Peyer's patch (tissue), 4 donors: Measurements from ENCODE around the gene USH2A. TPM values are rescaled to one million over a fixed set of nuclear protein-coding genes. Genes with fewer than 3 reads are reported as not detected.
A peak's percentile ranks its signal among the peaks of the same experiment; 100 is the strongest.

Experiments used
- DNase-seq, 3 donors: peaks; one replicate each; pipeline ENCODE4 v3.0.0-alpha.2; 2017 to 2019
- H3K27ac ChIP-seq, 4 donors: fragments of 200-600 bp; sonication (generic); one replicate each; pipeline ENCODE4 v1.5.1; 2016 to 2019
- H3K27me3 ChIP-seq, 2 donors: fragments of 200-600 bp; sonication (generic); one replicate each; pipeline ENCODE4 v1.5.1; 2019
- H3K36me3 ChIP-seq, 3 donors: fragments of 200-600 bp; sonication (generic); one replicate each; pipeline ENCODE4 v1.5.1; 2016 to 2019
- H3K4me1 ChIP-seq, 4 donors: fragments of 200-600 bp; sonication (generic); one replicate each; pipeline ENCODE4 v1.5.1; 2016 to 2019
- H3K4me3 ChIP-seq, 4 donors: fragments of 200-600 bp; sonication (generic); 1 replicate in 3 of 4; 2 replicates in 1 of 4; pipeline ENCODE4 v1.5.1; 2016 to 2019; ENCODE audit warnings: mild to moderate bottlenecking in 1 of 4
- H3K9me3 ChIP-seq, 4 donors: fragments of 200-600 bp; sonication (generic); one replicate each; pipeline ENCODE4 v1.5.1; 2016 to 2019; ENCODE audit warnings: mild to moderate bottlenecking in 1 of 4
- CTCF ChIP-seq, 6 experiments: fragments of 450-650 bp in 4 of 6; fragments of 200-600 bp in 2 of 6; sonication (generic) in 1 of 6; IDR thresholded peaks; one replicate each; pipeline ENCODE4 v1.5.1; 2017 to 2019; ENCODE audit warnings: antibody characterized with exemption in 6 of 6, mild to moderate bottlenecking in 3 of 6, moderate library complexity in 1 of 6
- POLR2A ChIP-seq, 2 donors: fragments of 450-650 bp; IDR thresholded peaks; one replicate each; pipeline ENCODE4 v1.5.1; 2017; ENCODE audit warnings: antibody characterized with exemption in 2 of 2, mild to moderate bottlenecking in 2 of 2, moderate library complexity in 2 of 2
- total RNA-seq, 4 donors: library from RNA; depleted of rRNA; stranded (reverse); fragments of >200 nt; gene quantifications; one replicate each; pipeline ENCODE4 v1.1.0, GENCODE V29; 2016

Gene USH2A
- total RNA-seq, 4 donors from 2014 or later = not detected

GRCh38 chr1:215719552-215719951 lies 703.7 kb downstream of the USH2A start:
- Histone ChIP-seq H3K27ac (no peak overlapping the region), H3K9me3 (no peaks in the 10 kb centered on the region), H3K4me3 (no peak overlapping the region), H3K4me1 (no peaks in the 10 kb centered on the region), H3K27me3 (no peaks in the 10 kb centered on the region), H3K36me3 (no peaks in the 10 kb centered on the region)
- no peak for DNase-seq
- no peak for TF ChIP-seq CTCF (IDR thresholded peaks at IDR 0.05)
- TF ChIP-seq POLR2A (IDR thresholded peaks at IDR 0.05) = no peak

DNA sequence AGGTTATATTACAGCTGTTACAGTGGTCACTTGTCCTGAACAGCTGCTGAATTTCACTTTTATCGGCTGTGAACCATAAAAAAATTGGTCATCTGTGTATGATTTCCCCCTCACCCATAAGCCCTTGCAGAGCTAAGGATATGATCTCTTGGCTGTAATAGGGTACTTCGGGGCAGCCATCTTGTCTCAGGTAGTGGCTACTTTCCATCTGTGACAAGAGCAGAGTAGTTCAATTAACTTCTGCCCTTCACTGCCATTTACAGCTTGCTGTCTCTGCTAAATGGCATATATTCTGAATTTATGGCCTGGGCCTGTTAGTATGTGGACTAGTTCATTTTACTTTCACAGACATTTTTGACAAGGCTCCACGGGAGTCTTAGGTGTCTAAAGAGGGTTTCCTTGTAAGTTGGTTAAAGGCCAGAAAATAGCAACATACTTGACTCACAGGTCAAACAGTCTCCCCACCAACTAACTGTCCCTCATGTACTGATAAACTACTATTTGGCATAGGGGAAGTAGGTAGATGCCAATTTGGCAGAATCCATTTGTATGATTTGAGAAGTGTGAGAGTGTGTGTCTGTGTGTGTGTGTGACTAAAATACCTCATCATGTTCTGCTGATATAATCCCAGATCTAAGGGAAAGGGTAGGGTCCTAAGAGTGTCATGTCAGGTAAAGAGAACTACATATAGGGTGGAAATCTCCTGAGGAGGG lies 704.5 kb downstream of the USH2A start:
- Histone ChIP-seq H3K4me1 (no peaks in the 10 kb centered on the region), H3K27ac (no peak overlapping the region), H3K36me3 (no peaks in the 10 kb centered on the region), H3K9me3 (no peaks in the 10 kb centered on the region), H3K27me3 (no peaks in the 10 kb centered on the region), H3K4me3 (no peak overlapping the region)
- DNase-seq = no peak
- TF ChIP-seq CTCF (IDR thresholded peaks at IDR 0.05) (no peak), POLR2A (IDR thresholded peaks at IDR 0.05) (no peak)

DNA sequence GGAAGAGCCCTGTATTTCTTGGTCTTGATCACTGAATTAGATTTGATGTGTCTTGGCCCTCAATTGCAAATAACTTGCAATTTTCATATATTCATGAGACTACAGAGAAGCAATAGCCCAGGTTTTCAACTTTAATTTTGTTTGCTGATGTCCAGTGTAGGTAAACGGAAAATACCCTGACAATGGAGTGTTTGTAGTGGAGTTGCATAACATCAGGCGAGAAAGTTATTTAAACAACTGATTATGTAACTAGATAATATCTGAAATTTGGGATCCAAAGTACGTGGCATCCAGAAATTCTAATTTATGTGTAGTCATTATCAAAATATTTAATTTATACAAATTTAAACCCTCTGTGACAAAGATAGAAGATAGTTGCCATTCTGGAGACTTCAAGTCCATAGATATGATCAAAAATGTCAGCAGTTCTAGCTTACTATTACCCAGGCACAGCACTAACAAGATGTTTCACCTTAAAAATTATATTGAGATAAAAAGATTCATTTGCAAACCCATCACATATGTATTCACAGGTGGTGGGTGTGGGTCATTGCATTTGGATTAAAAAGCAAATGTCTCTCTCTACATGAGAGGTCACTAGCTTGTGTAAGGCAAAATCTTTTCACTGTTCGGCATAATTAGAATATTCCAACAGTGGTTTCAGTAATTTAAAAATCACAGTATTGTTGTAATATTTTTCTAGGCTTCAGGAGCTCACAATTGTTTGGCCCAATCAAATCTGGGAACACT lies 705.4 kb downstream of the USH2A start:
- Histone ChIP-seq H3K27ac (no peak overlapping the region), H3K36me3 (no peaks in the 10 kb centered on the region), H3K4me1 (no peaks in the 10 kb centered on the region), H3K9me3 (no peaks in the 10 kb centered on the region), H3K27me3 (no peaks in the 10 kb centered on the region), H3K4me3 (no peak overlapping the region)
- no peak for DNase-seq
- no peak for TF ChIP-seq POLR2A (IDR thresholded peaks at IDR 0.05)

DNA sequence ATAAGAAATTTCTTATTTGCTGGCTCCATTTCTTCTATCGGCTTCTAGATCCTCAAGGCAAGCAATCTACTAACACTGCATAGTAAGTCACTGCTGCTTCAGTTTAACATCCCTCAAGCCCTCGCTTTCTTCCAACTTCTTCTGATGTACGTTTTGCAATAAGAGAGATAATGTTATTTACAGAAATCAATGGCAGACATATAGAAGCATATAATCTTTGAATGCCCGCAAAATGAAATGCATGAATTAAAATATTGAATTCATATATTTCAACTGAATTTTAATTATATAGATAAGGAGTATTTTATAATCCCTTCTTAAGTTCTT lies 712.4 kb downstream of the USH2A start:
- DNase-seq = no peak
- TF ChIP-seq POLR2A (IDR thresholded peaks at IDR 0.05) = no peak
- no peak for TF ChIP-seq CTCF (IDR thresholded peaks at IDR 0.05)
- H3K27me3 ChIP-seq = no peaks in the 10 kb centered on the region
- H3K4me3 ChIP-seq = no peak overlapping the region
- no peaks in the 10 kb centered on the region for H3K36me3 ChIP-seq
- H3K9me3 ChIP-seq = no peaks in the 10 kb centered on the region
- H3K27ac ChIP-seq = no peak overlapping the region
- H3K4me1 ChIP-seq = no peaks in the 10 kb centered on the region

- Histone ChIP-seq H3K27me3 (no peaks in the 10 kb centered on the region), H3K9me3 (no peaks in the 10 kb centered on the region), H3K27ac (no peak overlapping the region), H3K36me3 (no peaks in the 10 kb centered on the region), H3K4me1 (no peaks in the 10 kb centered on the region), H3K4me3 (no peak overlapping the region)
- DNase-seq = no peak
- no peak for TF ChIP-seq POLR2A (IDR thresholded peaks at IDR 0.05)
- peak in 3 of 6 experiments; percentile 18 to 33 (median 23) for TF ChIP-seq CTCF (IDR thresholded peaks at IDR 0.05)
These were observed 713.0 kb downstream of the USH2A start for GRCh38 chr1:215710036-215710898.
